ENCODE data around the gene NKIRAS1.

NKIRAS1 gene

DNA sequence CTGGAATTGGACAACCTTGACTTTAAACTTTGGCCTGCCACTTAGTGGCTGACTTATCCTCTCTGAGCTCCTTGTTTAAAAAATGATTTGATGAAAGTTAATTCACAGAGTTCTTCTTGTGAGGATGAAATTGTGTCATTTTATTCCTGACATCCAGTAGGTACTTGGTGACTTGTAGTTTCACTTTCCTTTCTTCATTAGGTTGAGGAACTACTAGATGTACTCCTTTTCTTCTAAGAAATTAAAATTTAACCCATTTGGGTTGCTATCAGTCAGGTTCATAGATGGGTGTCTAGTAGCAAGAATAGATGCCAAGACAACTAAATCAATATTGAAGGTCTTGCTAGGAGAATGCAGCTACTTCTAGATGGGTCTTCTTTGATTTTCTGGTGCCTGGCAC is 33.5 kb upstream of the NKIRAS1 start:
- H3K9ac ChIP-seq (ENCODE audit: low read depth, low read length) = no peak overlapping the region
- peaks cover 20% of the 10 kb centered on the region for H3K4me1 ChIP-seq (ENCODE audit: control insufficient read depth, insufficient read depth, low read length)
- no peaks in the 10 kb centered on the region for H3K36me3 ChIP-seq (ENCODE audit: insufficient read depth, low read length)
- H3K27me3 ChIP-seq (ENCODE audit: control insufficient read depth, insufficient read depth, low read length) = no peaks in the 10 kb centered on the region
- H3K4me2 ChIP-seq (ENCODE audit: low read length) = no peak overlapping the region
- no peaks in the 10 kb centered on the region for H3K9me3 ChIP-seq (replicated peaks; ENCODE audit: low read length)
- no peak overlapping the region for H3K4me3 ChIP-seq (ENCODE audit: low read length)

DNA sequence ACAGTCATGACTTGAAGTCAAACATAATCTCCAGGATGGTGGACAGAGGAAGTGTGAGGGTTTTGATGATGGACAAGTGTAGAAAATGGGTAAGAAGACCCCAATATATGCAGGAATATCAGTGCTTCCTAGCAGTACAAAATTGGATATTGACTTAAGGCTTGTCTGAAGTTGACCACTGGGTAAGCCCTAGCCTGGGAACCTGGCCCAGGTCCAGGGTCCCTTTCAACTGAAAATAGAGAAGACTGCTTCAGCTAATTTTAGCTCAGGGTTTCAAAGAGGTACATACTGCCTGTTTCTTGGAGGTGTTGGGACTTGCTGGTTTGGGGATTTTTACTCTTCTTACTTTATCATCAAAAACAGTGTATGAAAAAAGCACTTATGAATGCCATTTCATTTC is 33.0 kb upstream of the NKIRAS1 start:
- Histone ChIP-seq H3K4me2 (ENCODE audit: low read length) (no peak overlapping the region), H3K27me3 (ENCODE audit: control insufficient read depth, insufficient read depth, low read length) (no peaks in the 10 kb centered on the region), H3K4me3 (ENCODE audit: low read length) (no peak overlapping the region), H3K9ac (ENCODE audit: low read depth, low read length) (no peak overlapping the region), H3K9me3 (replicated peaks; ENCODE audit: low read length) (no peaks in the 10 kb centered on the region), H3K4me1 (ENCODE audit: control insufficient read depth, insufficient read depth, low read length) (peaks cover 20% of the 10 kb centered on the region), H3K36me3 (ENCODE audit: insufficient read depth, low read length) (no peaks in the 10 kb centered on the region)

GRCh38 chr3:23948761-23949160 is 32.0 kb upstream of the NKIRAS1 start:
- Histone ChIP-seq H3K36me3 (ENCODE audit: insufficient read depth, low read length) (no peaks in the 10 kb centered on the region), H3K27me3 (ENCODE audit: control insufficient read depth, insufficient read depth, low read length) (peaks cover 7% of the 10 kb centered on the region), H3K9ac (ENCODE audit: low read depth, low read length) (no peak overlapping the region), H3K9me3 (replicated peaks; ENCODE audit: low read length) (no peaks in the 10 kb centered on the region), H3K4me2 (ENCODE audit: low read length) (no peak overlapping the region), H3K4me1 (ENCODE audit: control insufficient read depth, insufficient read depth, low read length) (peaks cover 23% of the 10 kb centered on the region), H3K4me3 (ENCODE audit: low read length) (no peak overlapping the region)

DNA sequence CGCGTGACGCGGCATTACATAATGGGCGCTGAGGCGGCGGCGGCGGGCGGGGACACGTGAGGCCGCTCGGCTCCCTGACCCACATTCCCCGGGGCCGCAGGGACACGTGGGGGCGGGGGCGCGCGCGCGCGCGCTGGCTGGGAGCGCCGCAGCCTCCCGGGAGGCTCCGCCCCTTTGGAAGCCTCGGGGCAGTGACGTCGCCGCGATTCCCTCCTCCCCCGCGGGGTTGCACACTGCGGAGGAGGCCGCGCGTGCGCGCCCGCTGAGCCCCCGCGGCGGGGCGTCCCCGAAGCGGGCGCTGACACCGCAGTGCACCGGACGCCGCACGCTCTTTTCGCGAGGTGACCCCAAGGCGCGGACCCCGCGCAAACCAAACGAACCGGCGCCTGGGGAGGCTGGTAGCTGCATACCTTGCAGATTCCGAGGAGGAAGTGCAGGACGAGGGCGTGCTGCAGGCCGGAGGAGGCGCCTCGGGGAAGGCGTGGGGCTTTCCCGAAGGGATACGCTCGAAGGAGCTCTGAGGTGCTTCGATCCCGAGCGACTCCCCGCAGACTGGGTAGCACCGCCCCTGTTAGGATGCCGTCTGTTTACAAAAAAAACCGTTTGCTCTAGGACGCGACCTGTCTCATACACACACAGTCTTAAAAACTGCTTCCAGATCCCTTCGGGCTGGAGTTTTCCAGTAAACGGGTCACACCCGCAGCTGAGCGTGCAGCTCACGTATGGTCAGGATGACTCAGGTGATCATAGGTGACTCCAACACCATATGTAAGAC is 29.3 kb upstream of the NKIRAS1 start:
- Histone ChIP-seq H3K27me3 (ENCODE audit: control insufficient read depth, insufficient read depth, low read length) (peaks cover 11% of the 10 kb centered on the region), H3K4me1 (ENCODE audit: control insufficient read depth, insufficient read depth, low read length) (peaks cover 23% of the 10 kb centered on the region), H3K36me3 (ENCODE audit: insufficient read depth, low read length) (no peaks in the 10 kb centered on the region), H3K9me3 (replicated peaks; ENCODE audit: low read length) (no peaks in the 10 kb centered on the region), H3K4me3 (ENCODE audit: low read length) (peak overlapping the region; percentile 96), H3K4me2 (ENCODE audit: low read length) (peak overlapping the region; percentile 96), H3K9ac (ENCODE audit: low read depth, low read length) (peak overlapping the region; percentile 88)

- Histone ChIP-seq H3K9ac (ENCODE audit: low read depth, low read length) (peak overlapping the region; percentile 88), H3K4me3 (ENCODE audit: low read length) (peak overlapping the region; percentile 96), H3K4me1 (ENCODE audit: control insufficient read depth, insufficient read depth, low read length) (peaks cover 23% of the 10 kb centered on the region), H3K9me3 (replicated peaks; ENCODE audit: low read length) (no peaks in the 10 kb centered on the region), H3K27me3 (ENCODE audit: control insufficient read depth, insufficient read depth, low read length) (peaks cover 11% of the 10 kb centered on the region), H3K4me2 (ENCODE audit: low read length) (peak overlapping the region; percentile 94), H3K36me3 (ENCODE audit: insufficient read depth, low read length) (no peaks in the 10 kb centered on the region)
Measured at GRCh38 chr3:23945663-23945912, 28.8 kb upstream of the NKIRAS1 start.

DNA sequence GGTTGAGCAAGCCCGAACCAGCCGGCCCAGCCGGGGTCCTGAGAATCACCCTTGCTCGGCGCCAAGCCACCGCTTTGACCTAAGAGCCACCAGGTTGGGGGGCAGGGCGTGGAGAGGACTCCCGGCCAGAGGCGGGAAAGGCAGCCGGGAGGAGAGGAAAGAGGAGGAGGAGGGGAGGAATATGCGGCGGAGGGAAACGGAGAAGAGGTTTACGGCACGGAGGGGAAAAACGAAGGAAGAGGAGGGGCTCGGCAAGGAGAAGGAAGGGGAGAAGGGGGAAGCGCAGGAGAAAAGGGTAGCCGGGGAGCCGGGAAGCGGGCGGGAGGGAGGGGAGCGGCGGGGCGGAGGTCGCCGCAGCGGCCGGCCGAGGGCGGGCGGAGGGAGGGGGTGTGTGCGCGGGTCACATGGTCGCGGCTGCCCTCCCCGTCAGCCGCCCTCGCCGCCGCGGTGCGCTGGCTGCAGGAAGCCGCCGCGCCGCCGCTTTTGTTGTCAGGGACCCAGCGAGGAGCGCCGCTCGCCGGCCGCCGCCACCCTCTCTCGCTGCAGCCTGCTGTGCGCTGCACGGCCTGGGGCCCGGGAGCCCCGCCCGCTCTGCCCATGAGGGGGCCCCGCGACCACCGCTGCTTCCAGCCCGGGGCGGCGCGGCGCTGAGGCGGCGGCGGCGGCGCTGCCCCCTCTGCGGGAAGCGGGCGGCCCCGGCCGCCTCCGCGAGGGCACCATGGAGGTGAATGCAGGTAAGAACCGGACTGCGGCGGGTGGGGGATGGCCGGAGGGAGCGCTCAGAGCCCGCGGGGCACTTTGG is 28.3 kb upstream of the NKIRAS1 start, which contains the start of gene NR1D2:
Gene NR1D2, plus strand, starts transcription at position 426 of the 802 bp plus-strand sequence. Its CDS starts 293 bp downstream, at position 719.
- Histone ChIP-seq H3K36me3 (ENCODE audit: insufficient read depth, low read length) (no peaks in the 10 kb centered on the region), H3K4me1 (ENCODE audit: control insufficient read depth, insufficient read depth, low read length) (peaks cover 23% of the 10 kb centered on the region), H3K4me2 (ENCODE audit: low read length) (peak within 1 kb of the TSS; percentile 96), H3K4me3 (ENCODE audit: low read length) (peak within 1 kb of the TSS; percentile 96), H3K27me3 (ENCODE audit: control insufficient read depth, insufficient read depth, low read length) (peaks cover 11% of the 10 kb centered on the region), H3K9ac (ENCODE audit: low read depth, low read length) (peak within 1 kb of the TSS; percentile 88), H3K9me3 (replicated peaks; ENCODE audit: low read length) (no peaks in the 10 kb centered on the region)

GRCh38 chr3:23944007-23944783 is 27.4 kb upstream of the NKIRAS1 start:
- Histone ChIP-seq H3K4me2 (ENCODE audit: low read length) (peak overlapping the region; percentile 94), H3K27me3 (ENCODE audit: control insufficient read depth, insufficient read depth, low read length) (peaks cover 11% of the 10 kb centered on the region), H3K4me3 (ENCODE audit: low read length) (peak overlapping the region; percentile 96), H3K36me3 (ENCODE audit: insufficient read depth, low read length) (no peaks in the 10 kb centered on the region), H3K9me3 (replicated peaks; ENCODE audit: low read length) (no peaks in the 10 kb centered on the region), H3K4me1 (ENCODE audit: control insufficient read depth, insufficient read depth, low read length) (peaks cover 23% of the 10 kb centered on the region), H3K9ac (ENCODE audit: low read depth, low read length) (peak overlapping the region; percentile 82)

DNA sequence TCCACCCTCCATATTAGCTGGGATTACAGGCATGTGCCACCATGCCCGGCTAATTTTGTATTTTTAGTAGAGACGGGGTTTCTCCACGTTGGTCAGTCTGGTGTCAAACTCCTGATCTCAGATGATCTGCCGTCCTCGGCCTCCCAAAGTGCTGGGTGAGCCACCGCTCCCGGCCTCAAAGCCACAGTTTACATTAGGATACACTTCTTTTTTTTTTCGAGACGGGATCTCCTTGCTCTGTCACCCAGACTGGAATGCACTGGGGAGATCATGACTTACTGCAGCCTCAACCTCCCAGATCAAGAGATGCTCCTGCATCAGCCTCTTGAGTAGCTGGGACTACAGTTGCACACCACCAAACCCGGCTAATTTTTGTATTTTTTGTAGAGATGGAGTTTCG is 25.8 kb upstream of the NKIRAS1 start:
- Histone ChIP-seq H3K36me3 (ENCODE audit: insufficient read depth, low read length) (no peaks in the 10 kb centered on the region), H3K4me2 (ENCODE audit: low read length) (no peak overlapping the region), H3K4me1 (ENCODE audit: control insufficient read depth, insufficient read depth, low read length) (peaks cover 15% of the 10 kb centered on the region), H3K9ac (ENCODE audit: low read depth, low read length) (no peak overlapping the region), H3K27me3 (ENCODE audit: control insufficient read depth, insufficient read depth, low read length) (peaks cover 11% of the 10 kb centered on the region), H3K9me3 (replicated peaks; ENCODE audit: low read length) (no peaks in the 10 kb centered on the region), H3K4me3 (ENCODE audit: low read length) (no peak overlapping the region)

- no peak overlapping the region for H3K4me3 ChIP-seq (ENCODE audit: low read length)
Measured at GRCh38 chr3:23941440-23941839, 24.6 kb upstream of the NKIRAS1 start.

GRCh38 chr3:23940775-23941174 is 24.0 kb upstream of the NKIRAS1 start:
- Histone ChIP-seq H3K27me3 (ENCODE audit: control insufficient read depth, insufficient read depth, low read length) (peaks cover 11% of the 10 kb centered on the region), H3K9me3 (replicated peaks; ENCODE audit: low read length) (no peaks in the 10 kb centered on the region), H3K4me3 (ENCODE audit: low read length) (no peak overlapping the region), H3K36me3 (ENCODE audit: insufficient read depth, low read length) (no peaks in the 10 kb centered on the region), H3K9ac (ENCODE audit: low read depth, low read length) (no peak overlapping the region), H3K4me2 (ENCODE audit: low read length) (no peak overlapping the region), H3K4me1 (ENCODE audit: control insufficient read depth, insufficient read depth, low read length) (peaks cover 3% of the 10 kb centered on the region)

More at GRCh38 chr3:23941440-23941839, 24.6 kb upstream of the NKIRAS1 start:
- no peak overlapping the region for H3K9ac ChIP-seq (ENCODE audit: low read depth, low read length)
- peaks cover 5% of the 10 kb centered on the region for H3K4me1 ChIP-seq (ENCODE audit: control insufficient read depth, insufficient read depth, low read length)
- no peaks in the 10 kb centered on the region for H3K9me3 ChIP-seq (replicated peaks; ENCODE audit: low read length)
- no peaks in the 10 kb centered on the region for H3K36me3 ChIP-seq (ENCODE audit: insufficient read depth, low read length)
- no peak overlapping the region for H3K4me2 ChIP-seq (ENCODE audit: low read length)
- peaks cover 11% of the 10 kb centered on the region for H3K27me3 ChIP-seq (ENCODE audit: control insufficient read depth, insufficient read depth, low read length)

DNA sequence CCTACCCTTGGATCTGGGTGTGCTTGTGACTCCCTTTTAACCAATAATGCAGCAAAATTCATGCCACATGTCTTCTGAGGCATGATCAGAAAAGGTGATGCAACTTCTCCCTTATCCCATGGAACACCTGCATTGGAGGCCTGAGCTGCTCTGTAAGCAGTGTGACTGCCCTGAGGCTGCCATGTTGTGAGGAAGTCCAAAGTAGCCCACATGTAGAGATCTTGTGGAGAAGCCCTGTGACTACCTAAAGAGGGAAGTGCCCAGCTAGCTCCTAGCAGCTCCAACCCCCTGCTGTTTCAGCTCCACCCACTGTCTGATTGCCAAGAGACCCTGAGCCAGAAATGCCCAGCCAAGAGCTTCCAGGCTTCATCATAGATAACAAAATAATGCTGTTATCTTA is 21.9 kb upstream of the NKIRAS1 start:
- H3K4me3 ChIP-seq (ENCODE audit: low read length) = no peak overlapping the region
- H3K36me3 ChIP-seq (ENCODE audit: insufficient read depth, low read length) = no peaks in the 10 kb centered on the region
- H3K4me1 ChIP-seq (ENCODE audit: control insufficient read depth, insufficient read depth, low read length) = no peaks in the 10 kb centered on the region
- H3K27me3 ChIP-seq (ENCODE audit: control insufficient read depth, insufficient read depth, low read length) = peaks cover 3% of the 10 kb centered on the region
- no peaks in the 10 kb centered on the region for H3K9me3 ChIP-seq (replicated peaks; ENCODE audit: low read length)
- H3K4me2 ChIP-seq (ENCODE audit: low read length) = no peak overlapping the region
- H3K9ac ChIP-seq (ENCODE audit: low read depth, low read length) = no peak overlapping the region
